ENCODE data around the gene NCR2. TPM values are rescaled to one million over a fixed set of nuclear protein-coding genes. Genes with fewer than 3 reads are reported as not detected.

The NCR2 gene
- total RNA-seq, 1 experiment from 2014 or later, result not detected

DNA sequence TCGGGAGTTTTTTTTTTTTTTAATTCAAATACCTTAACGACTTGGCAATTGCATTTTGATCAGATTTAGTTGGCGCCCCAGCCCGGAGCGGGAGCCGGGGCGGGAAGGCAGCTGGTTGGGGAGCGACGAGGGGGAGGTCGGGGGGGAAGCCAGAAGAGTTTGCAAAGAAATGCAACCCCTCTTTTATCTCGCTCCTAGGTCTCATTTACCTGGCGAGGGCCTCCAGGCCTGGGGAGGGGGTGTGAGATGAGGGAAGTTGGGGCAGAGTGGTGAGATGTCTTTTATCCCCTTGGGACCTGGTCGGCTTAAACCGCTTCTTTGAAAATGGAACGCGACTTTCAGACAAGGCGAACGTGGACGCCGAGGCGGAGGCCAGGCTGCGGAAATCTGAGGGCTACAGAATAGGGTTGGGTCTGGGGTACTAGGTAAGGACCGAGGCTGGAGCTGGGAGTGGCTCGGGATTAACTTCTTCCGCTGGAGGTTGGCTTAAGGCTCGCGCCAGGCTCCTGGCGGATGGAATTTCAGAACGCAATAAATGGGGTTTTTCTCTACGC is 40.3 kb downstream of the NCR2 start (continued):
- TF ChIP-seq EZH2phosphoT487 (IDR thresholded peaks at IDR 0.05; ENCODE audit: borderline replicate concordance), result no peak
- no peak for TF ChIP-seq JUND (IDR thresholded peaks at IDR 0.05)
- TF ChIP-seq, protein P1, sequence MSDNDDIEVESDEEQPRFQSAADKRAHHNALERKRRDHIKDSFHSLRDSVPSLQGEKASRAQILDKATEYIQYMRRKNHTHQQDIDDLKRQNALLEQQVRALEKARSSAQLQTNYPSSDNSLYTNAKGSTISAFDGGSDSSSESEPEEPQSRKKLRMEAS (IDR thresholded peaks at IDR 0.05), result no peak
- TF ChIP-seq ZFX (IDR thresholded peaks at IDR 0.05), result no peak

DNA sequence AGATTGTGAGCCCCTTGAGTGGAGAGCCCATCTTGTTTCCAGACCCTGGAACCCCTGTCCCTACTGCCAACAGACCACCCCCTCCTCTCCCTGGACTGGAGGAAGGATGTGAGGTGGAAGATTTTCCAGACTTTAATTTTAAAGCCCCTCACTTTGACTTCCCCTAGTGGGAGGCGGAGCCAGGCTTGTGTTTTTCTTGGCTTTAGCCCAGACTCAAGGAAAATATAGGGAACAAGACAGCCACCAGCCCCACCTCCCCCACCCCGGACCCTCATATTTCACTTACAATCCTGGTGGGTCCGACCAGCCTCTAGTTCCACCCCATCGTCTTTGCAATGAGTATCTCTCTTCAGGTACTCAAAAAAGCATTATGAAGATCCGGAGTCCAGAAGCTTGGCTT is 40.8 kb downstream of the NCR2 start:
- CTCF ChIA-PET, result no interaction called here
- no peaks in the 10 kb centered on the region for H3K9me3 ChIP-seq (ENCODE audit: control insufficient read depth in 1 of 2, insufficient read depth in 1 of 2, low read depth in 1 of 2, low read length in 2 of 2)
- no peaks in the 10 kb centered on the region for H3K79me2 ChIP-seq (ENCODE audit: insufficient read depth, low read length)
- no TSS peak for BruUV-seq (replicated peaks)
- H3K27me3 ChIP-seq (ENCODE audit: insufficient read depth, low read length), result 0 out of 2 replicates have a peak, but pooled peaks cover 3% of the 10 kb centered on the region
- POLR2A ChIA-PET, result no interaction called here
- H3K9me2 ChIP-seq (ENCODE audit: insufficient read depth), result no peaks in the 10 kb centered on the region
- RAD21 ChIA-PET (ENCODE audit: low non-redundant PET in 1 of 2, low total read pairs in 2 of 2, uncharacterized antibody in 2 of 2, unreplicated experiment in 2 of 2), result no interaction called here
- H4K20me1 ChIP-seq (ENCODE audit: insufficient read depth), result no peaks in the 10 kb centered on the region
- H3K27ac ChIP-seq (ENCODE audit: low read depth, low read length), result no peak overlapping the region
- no peak overlapping the region for H3K9ac ChIP-seq (ENCODE audit: low read length)
- no peak overlapping the region for H2AFZ ChIP-seq (ENCODE audit: low read depth, low read length, poor library complexity, severe bottlenecking)
- ATAC-seq (no peak), DNase-seq (ENCODE audit: low read depth, low spot score) (no peak)
- H3K36me3 ChIP-seq (ENCODE audit: control insufficient read depth in 1 of 2, insufficient read depth in 2 of 2, low read length in 2 of 2), result no peaks in the 10 kb centered on the region
- no peak overlapping the region for H3K4me2 ChIP-seq (ENCODE audit: low read length)
- no peaks in the 10 kb centered on the region for H3K4me1 ChIP-seq (ENCODE audit: control insufficient read depth in 1 of 2, insufficient read depth in 2 of 2, low read length in 2 of 2)
- intact Hi-C loops (cut with micrococcal nuclease), result no loop called here
- no peak for TF ChIP-seq EGR1 (IDR thresholded peaks at IDR 0.05; ENCODE audit: low read depth)
- TF ChIP-seq, protein P2, sequence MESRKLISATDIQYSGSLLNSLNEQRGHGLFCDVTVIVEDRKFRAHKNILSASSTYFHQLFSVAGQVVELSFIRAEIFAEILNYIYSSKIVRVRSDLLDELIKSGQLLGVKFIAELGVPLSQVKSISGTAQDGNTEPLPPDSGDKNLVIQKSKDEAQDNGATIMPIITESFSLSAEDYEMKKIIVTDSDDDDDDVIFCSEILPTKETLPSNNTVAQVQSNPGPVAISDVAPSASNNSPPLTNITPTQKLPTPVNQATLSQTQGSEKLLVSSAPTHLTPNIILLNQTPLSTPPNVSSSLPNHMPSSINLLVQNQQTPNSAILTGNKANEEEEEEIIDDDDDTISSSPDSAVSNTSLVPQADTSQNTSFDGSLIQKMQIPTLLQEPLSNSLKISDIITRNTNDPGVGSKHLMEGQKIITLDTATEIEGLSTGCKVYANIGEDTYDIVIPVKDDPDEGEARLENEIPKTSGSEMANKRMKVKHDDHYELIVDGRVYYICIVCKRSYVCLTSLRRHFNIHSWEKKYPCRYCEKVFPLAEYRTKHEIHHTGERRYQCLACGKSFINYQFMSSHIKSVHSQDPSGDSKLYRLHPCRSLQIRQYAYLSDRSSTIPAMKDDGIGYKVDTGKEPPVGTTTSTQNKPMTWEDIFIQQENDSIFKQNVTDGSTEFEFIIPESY (IDR thresholded peaks at IDR 0.05; ENCODE audit: extremely low read depth, insufficient replicate concordance, low read length), result no peak
- TF ChIP-seq SRF (IDR thresholded peaks at IDR 0.05; ENCODE audit: low read depth), result no peak
- TF ChIP-seq, protein P3, sequence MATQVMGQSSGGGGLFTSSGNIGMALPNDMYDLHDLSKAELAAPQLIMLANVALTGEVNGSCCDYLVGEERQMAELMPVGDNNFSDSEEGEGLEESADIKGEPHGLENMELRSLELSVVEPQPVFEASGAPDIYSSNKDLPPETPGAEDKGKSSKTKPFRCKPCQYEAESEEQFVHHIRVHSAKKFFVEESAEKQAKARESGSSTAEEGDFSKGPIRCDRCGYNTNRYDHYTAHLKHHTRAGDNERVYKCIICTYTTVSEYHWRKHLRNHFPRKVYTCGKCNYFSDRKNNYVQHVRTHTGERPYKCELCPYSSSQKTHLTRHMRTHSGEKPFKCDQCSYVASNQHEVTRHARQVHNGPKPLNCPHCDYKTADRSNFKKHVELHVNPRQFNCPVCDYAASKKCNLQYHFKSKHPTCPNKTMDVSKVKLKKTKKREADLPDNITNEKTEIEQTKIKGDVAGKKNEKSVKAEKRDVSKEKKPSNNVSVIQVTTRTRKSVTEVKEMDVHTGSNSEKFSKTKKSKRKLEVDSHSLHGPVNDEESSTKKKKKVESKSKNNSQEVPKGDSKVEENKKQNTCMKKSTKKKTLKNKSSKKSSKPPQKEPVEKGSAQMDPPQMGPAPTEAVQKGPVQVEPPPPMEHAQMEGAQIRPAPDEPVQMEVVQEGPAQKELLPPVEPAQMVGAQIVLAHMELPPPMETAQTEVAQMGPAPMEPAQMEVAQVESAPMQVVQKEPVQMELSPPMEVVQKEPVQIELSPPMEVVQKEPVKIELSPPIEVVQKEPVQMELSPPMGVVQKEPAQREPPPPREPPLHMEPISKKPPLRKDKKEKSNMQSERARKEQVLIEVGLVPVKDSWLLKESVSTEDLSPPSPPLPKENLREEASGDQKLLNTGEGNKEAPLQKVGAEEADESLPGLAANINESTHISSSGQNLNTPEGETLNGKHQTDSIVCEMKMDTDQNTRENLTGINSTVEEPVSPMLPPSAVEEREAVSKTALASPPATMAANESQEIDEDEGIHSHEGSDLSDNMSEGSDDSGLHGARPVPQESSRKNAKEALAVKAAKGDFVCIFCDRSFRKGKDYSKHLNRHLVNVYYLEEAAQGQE (IDR thresholded peaks at IDR 0.05; ENCODE audit: low read depth), result no peak
- TF ChIP-seq SP1 (IDR thresholded peaks at IDR 0.05; ENCODE audit: low read depth), result no peak
- TF ChIP-seq, protein P4, sequence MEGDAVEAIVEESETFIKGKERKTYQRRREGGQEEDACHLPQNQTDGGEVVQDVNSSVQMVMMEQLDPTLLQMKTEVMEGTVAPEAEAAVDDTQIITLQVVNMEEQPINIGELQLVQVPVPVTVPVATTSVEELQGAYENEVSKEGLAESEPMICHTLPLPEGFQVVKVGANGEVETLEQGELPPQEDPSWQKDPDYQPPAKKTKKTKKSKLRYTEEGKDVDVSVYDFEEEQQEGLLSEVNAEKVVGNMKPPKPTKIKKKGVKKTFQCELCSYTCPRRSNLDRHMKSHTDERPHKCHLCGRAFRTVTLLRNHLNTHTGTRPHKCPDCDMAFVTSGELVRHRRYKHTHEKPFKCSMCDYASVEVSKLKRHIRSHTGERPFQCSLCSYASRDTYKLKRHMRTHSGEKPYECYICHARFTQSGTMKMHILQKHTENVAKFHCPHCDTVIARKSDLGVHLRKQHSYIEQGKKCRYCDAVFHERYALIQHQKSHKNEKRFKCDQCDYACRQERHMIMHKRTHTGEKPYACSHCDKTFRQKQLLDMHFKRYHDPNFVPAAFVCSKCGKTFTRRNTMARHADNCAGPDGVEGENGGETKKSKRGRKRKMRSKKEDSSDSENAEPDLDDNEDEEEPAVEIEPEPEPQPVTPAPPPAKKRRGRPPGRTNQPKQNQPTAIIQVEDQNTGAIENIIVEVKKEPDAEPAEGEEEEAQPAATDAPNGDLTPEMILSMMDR (IDR thresholded peaks at IDR 0.05 in 2 of 3, conservative IDR thresholded peaks at IDR 0.05 in 1 of 3; ENCODE audit: borderline replicate concordance in 1 of 3, insufficient read depth in 1 of 3, low read depth in 2 of 3, low read length in 2 of 3), result no peak
- TF ChIP-seq CEBPB (IDR thresholded peaks at IDR 0.05; ENCODE audit: low read depth), result no peak
- TF ChIP-seq FOSL1 (IDR thresholded peaks at IDR 0.05; ENCODE audit: low read depth), result no peak
- no peak for TF ChIP-seq POLR2A (IDR thresholded peaks at IDR 0.05; ENCODE audit: borderline replicate concordance, extremely low read depth, insufficient read depth, insufficient read length)
- TF ChIP-seq ZFX (IDR thresholded peaks at IDR 0.05), result no peak
- TF ChIP-seq, protein P1 (IDR thresholded peaks at IDR 0.05), result no peak
- TF ChIP-seq CBX3 (IDR thresholded peaks at IDR 0.05; ENCODE audit: low read depth), result no peak
- TF ChIP-seq, protein P5, sequence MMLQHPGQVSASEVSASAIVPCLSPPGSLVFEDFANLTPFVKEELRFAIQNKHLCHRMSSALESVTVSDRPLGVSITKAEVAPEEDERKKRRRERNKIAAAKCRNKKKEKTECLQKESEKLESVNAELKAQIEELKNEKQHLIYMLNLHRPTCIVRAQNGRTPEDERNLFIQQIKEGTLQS (IDR thresholded peaks at IDR 0.05), result no peak
- no peak for TF ChIP-seq RAD21 (IDR thresholded peaks at IDR 0.05; ENCODE audit: low read depth)
- TF ChIP-seq POLR2AphosphoS5 (IDR thresholded peaks at IDR 0.05; ENCODE audit: low read depth, low read length), result no peak
- TF ChIP-seq JUND (IDR thresholded peaks at IDR 0.05), result no peak
- H3K4me3 ChIP-seq (replicated peaks in 1 of 2; ENCODE audit: low read depth in 1 of 2, low read length in 2 of 2), result no peak overlapping the region
